ENCODE data around the gene ECSIT.

Gene ECSIT

GRCh38 chr19:11552666-11553372 lies 23.9 kb upstream of the ECSIT start:
- TF ChIP-seq ZFX (IDR thresholded peaks at IDR 0.05) (no peak), CTCF (conservative IDR thresholded peaks at IDR 0.05) (no peak)

GRCh38 chr19:11551603-11552235 lies 22.8 kb upstream of the ECSIT start:
- TF ChIP-seq ZFX (IDR thresholded peaks at IDR 0.05) (no peak), CTCF (conservative IDR thresholded peaks at IDR 0.05) (no peak; the same call in 1 of the 2 replicates)
- H3K27ac ChIP-seq, result no peak overlapping the region

More at GRCh38 chr19:11552666-11553372, 23.9 kb upstream of the ECSIT start:
- H3K27ac ChIP-seq, result no peak overlapping the region

- no peak for TF ChIP-seq CTCF (conservative IDR thresholded peaks at IDR 0.05)
- TF ChIP-seq ZFX (IDR thresholded peaks at IDR 0.05), result no peak
- H3K27ac ChIP-seq, result no peak overlapping the region
These were observed 21.3 kb upstream of the ECSIT start for GRCh38 chr19:11550265-11550664.

- TF ChIP-seq CTCF (conservative IDR thresholded peaks at IDR 0.05), result no peak
- TF ChIP-seq ZFX (IDR thresholded peaks at IDR 0.05), result no peak
- H3K27ac ChIP-seq, result no peak overlapping the region
These were observed 20.5 kb upstream of the ECSIT start for GRCh38 chr19:11549386-11549953.

- no peak for TF ChIP-seq CTCF (conservative IDR thresholded peaks at IDR 0.05)
- no peak for TF ChIP-seq ZFX (IDR thresholded peaks at IDR 0.05)
- H3K27ac ChIP-seq, result no peak overlapping the region
These were observed 19.2 kb upstream of the ECSIT start for GRCh38 chr19:11547929-11548700.

GRCh38 chr19:11541238-11541637 lies 12.3 kb upstream of the ECSIT start:
- TF ChIP-seq CTCF (conservative IDR thresholded peaks at IDR 0.05) (no peak), ZFX (IDR thresholded peaks at IDR 0.05) (no peak)
- no peak overlapping the region for H3K27ac ChIP-seq

Data from C4-2B (cell line).